GM21619 (cell line): ENCODE data around the gene IKZF2.
A peak's percentile ranks its signal among the peaks of the same experiment; 100 is the strongest.

ENCODE experiments used
- ATAC-seq: cut with Tn5 transposase; IDR thresholded peaks from one replicate; pipeline ENCODE4 v1.9.1; 2021; ENCODE audit not compliant: unreplicated experiment

The IKZF2 gene

DNA sequence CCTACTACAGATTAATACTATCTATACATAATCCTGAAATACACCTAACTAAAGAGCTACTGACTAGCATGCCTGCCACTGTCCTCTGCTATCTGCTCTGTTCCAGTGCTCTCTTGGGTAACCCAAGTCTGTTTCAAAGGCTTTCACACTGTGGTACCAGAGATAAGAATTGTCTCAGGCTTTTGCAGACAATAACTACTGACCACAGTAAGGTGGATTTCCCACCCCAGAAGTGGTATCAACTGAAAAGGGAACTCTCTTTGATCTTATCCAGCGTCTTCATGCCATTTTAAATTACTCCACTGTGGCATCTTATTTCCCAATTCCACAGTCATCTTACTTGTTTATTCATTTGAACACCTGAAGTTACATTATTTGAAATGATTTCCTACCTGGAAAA lies 190.2 kb downstream of the IKZF2 start:
- ATAC-seq: no peak

DNA sequence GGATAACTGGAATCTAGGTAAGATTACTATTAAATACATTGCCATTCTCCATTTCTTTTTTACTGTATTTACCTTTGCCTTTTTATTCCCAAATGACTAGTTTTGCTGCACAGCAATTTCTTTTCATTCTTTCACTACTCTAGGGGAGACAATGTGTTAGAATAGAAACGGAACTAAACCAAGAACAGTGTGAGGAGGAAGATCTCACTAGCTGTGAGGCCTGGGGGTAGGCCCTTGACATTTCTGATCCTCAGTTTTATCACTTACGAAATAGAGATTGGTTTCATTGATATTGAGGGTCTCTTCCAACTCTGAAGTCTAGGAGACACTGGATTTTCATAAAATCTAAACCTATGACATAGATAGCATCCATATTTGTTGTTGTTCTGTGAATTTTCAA lies 191.1 kb downstream of the IKZF2 start:
- no peak for ATAC-seq

DNA sequence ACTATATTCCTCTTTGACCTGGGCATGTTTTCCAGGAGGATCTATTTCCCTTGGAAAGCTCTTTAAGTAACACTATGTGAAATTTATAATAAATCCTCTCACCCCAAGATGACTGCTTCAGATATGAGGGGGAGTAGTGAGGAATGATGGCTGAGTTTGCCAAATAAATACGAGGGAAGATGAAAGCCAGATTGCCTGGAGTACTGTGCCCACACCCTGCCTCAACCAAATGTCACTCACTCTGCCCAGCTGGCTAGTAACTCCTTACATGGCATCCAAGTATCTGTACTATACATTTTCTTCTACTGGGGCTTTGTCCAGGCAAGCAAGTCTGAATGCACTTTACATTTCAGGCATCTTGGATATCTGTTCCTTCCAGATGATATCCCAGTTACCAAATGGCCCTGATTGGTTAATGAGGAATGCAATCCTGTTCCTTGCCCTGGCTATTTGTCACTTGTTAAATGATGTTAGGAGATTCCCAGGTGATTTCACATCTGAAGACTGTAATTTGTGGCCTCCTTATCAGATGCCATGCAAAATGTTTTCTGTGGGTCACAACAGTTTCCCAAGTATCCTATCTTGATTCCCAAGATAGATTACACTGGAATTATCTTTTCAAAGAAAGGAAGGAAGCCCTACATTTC lies 191.8 kb downstream of the IKZF2 start:
- ATAC-seq: no peak

DNA sequence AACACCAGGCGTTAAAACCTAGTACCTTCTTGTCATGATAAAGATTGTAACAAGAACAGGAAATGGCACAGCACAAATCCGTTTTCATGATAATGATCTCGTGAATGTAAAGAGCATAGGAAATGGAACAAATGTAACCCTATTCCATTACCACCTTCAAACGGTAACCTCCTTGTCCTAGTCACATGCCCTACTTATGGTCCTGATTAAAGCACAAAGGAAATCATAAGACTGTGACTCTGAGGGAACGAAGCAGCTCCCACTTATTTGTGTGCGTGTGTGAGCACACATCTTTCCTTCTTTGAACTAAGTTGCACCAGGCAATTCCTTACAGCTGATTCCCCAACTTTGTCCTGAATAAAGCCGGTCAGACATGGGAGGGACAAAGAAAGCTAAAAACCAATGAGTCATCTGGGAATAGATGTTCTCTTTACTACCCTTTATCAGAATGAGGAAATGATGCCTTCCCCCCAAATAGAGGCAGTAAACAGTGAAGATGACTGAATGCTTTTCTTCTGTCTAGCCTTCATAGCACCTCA lies 192.6 kb downstream of the IKZF2 start:
- no peak for ATAC-seq

DNA sequence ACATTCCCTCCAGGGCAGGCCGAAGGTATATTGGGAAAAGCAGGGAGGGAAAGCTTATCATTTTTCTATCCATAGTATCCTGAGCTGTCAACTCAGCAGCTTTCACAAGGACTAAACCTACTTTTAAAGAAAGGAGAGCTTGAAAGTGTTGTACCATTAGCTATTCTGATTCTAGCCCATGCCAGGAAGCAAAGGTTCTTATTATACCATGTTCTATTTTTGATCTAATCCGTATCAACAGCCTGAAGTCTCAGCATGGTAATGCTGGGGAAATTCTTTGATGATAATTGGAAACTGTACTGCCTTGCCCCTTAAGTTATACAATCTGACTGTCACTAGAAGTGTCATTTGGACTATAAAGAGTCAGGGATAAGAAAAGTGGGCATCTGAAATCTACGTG lies 193.3 kb downstream of the IKZF2 start:
- ATAC-seq: no peak

DNA sequence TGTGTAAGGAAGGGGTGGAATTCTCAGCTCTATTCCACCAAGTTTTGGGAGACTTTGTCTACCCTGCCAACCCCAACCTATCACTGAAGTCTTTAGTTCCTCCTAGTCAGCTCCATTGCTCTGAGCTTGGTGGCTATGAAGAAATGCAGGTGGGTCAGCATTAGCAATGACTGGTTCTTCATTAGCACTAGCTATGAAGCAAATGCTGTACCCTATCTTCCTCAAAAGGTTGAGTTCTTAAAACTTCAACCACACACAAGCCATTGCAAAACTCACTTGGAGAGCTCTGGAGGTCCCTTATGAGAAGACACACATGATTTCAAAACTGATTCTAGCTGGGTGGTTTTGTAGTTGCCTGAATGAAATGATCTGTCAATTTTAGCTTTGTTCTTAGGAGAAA lies 193.8 kb downstream of the IKZF2 start:
- no peak for ATAC-seq

DNA sequence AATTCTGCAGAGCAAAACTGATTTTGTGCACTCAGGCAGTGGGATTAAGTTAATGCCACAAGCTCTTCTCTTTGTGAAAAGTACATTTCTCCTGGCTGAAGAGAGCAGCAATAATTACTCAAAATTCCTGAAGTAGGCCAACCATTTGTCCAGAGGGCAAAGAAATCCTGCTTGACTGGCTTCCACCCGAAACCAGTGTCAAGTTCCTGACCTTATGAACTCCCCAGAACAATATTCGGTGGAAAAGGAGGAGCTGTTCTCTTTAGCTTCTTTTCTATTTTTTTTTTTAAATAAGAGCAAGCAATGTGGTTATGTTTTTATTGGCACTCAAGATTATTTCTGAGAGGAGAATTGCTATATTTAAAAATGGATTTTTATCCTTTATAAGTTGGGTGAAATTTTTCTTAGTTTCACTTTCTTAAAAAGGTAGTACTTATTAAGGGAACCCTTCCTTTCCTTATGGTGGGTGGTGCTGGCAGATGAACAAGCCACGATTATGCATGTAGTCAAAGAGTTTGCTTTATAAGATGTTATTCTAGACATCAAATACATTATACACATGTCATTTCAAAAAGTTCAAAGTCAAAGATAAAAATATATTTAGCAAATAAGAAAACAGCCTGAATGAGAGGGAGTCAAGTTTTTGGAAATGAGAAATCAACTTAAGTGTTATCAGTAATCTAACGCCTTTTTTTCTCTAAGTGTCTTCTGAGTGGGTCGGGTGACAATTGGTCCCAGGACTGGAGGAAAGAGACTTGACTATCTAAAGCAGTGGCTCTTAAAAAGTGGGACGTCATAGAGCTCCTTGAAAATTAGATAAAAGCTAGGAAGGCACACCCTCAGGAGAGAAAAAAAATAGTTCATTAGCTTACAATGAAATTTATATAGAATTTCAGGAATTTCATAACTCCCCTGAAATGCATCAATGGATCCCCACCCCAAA lies 194.5 kb downstream of the IKZF2 start:
- ATAC-seq: no peak

DNA sequence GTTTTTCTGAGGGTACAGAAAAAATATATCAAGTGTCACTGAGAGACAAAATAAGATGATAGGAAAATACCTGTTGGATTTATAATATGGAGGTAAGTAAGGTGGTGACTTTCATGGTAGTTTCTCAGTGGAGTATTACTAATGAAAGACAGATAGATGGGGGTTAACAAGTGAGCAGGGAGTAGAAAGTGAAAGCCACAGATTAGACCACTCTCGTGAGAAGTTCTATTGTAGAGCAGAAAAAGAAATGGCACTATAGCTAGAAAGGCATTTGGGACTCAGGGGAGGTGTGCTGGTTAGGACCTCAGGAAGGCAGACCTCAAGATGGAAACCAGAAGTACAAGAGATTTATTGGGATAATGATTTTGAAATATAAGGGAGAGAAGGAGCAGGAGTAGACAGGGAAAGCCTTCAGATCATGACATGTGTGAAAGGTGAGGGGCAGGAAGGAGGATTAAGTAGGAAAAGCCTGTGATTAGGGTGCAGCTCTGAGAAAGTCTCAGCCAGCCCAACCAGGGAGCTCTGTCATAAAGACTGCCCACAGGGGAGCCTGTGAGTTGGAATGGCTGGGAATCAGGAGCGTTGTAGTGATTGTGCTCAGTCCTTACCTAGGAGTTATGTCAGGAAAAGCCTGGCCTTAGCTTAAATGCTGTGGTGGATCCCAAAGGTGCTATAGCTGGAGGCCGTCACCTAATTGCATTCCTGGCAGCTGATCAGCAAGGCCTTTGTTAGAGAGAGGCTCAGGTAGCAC lies 198.1 kb downstream of the IKZF2 start:
- ATAC-seq: peak; percentile 86

DNA sequence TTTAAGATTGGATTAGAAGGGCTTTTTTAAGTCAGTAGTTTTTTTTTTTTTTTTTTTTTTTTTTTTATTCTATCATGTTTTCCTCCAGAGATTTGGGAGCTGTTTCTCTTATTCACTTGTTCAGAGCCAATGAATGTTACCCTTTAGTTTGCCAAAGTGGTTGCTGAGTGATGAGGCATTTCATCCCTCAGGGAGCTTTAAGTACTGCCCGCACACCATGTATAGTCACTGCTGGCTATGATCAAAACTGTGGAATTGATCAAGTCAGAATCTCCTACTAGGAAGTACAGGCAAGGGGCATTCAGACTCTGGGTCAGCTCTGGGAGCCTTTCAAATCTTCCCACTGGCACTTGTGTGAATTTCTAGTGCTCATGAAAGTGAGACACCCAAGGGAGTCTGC lies 201.6 kb downstream of the IKZF2 start:
- ATAC-seq: no peak
